ENCODE results near the gene PTPRK. TPM values are rescaled to one million over a fixed set of nuclear protein-coding genes. Genes with fewer than 3 reads are reported as not detected.

PTPRK gene
- total and polyA plus RNA-seq, 10 of the 15 experiments (the other 5 are each of a cell fraction or from before 2014, with no cell fraction given): 0.23 to 1.9 (median 0.55) TPM

GRCh38 chr6:128062882-128063603 is 457.4 kb downstream of the PTPRK start (continued):
- TF ChIP-seq ZNF592 (IDR thresholded peaks at IDR 0.05): no peak
- TF ChIP-seq NFIC (IDR thresholded peaks at IDR 0.05; ENCODE audit: low read depth, low read length): no peak
- TF ChIP-seq RFX5 (IDR thresholded peaks at IDR 0.05; ENCODE audit: low read depth, low read length): no peak
- TF ChIP-seq SIN3A (IDR thresholded peaks at IDR 0.05; ENCODE audit: low read depth, low read length): no peak
- no peak for TF ChIP-seq CREM (IDR thresholded peaks at IDR 0.05; ENCODE audit: low read depth)
- no peak for TF ChIP-seq SMAD5 (IDR thresholded peaks at IDR 0.05; ENCODE audit: low read depth)
- no peak for TF ChIP-seq SPI1 (IDR thresholded peaks at IDR 0.05; ENCODE audit: borderline replicate concordance, insufficient read depth, low read depth, low read length)
- TF ChIP-seq CBFB (IDR thresholded peaks at IDR 0.05; ENCODE audit: low read depth): no peak
- TF ChIP-seq MYC (IDR thresholded peaks at IDR 0.05; ENCODE audit: insufficient read depth, insufficient read length, insufficient replicate concordance, low read length, severe bottlenecking): no peak
- no peak for TF ChIP-seq JUNB (IDR thresholded peaks at IDR 0.05)

All from GM12878 (cell line).